KOPT-K1 (cell line): Measurements from ENCODE around the gene ITGB4.

Experiments used
- H3K27ac ChIP-seq: fragments of 200-600 bp; sonication (generic); 2 replicates; pipeline ENCODE4 v1.5.1; 2016; ENCODE audit warnings: antibody characterized with exemption, mild to moderate bottlenecking, low read depth, low read length; ENCODE audit not compliant: poor library complexity, severe bottlenecking
- H3K36me3 ChIP-seq: fragments of 200-600 bp; sonication (generic); 2 replicates; pipeline ENCODE4 v1.5.1; 2017; ENCODE audit warnings: antibody characterized with exemption, mild to moderate bottlenecking, low read length, moderate library complexity; ENCODE audit not compliant: insufficient read depth
- H3K9me3 ChIP-seq: fragments of 200-600 bp; sonication (generic); 2 replicates; pipeline ENCODE4 v1.5.1; 2017; ENCODE audit warnings: antibody characterized with exemption, low read length, mild to moderate bottlenecking; ENCODE audit not compliant: insufficient read depth, poor library complexity, severe bottlenecking

The ITGB4 gene

DNA sequence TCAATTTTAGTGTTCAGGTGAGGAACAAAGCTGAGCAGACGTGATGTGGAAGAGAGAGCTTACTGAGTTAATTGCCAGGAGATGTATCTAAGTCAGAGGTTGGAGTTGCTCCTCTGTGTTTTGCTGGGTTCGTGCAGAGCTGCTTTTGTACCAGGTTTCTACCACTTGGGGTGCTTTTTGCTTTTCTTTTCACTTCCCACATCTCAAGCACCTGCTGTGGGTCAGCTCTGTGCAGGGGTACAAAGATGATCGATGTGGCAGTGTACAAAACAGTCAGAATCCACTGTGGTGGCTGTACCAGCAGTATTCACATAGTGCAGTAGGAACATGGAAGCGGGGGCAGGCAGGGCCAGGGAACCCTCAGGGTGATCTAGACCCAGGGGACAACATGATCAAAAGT lies 78.1 kb downstream of the ITGB4 start:
- H3K9me3 ChIP-seq: no peaks in the 10 kb centered on the region
- peaks cover 94% of the 10 kb centered on the region for H3K36me3 ChIP-seq
- H3K27ac ChIP-seq: no peak overlapping the region

DNA sequence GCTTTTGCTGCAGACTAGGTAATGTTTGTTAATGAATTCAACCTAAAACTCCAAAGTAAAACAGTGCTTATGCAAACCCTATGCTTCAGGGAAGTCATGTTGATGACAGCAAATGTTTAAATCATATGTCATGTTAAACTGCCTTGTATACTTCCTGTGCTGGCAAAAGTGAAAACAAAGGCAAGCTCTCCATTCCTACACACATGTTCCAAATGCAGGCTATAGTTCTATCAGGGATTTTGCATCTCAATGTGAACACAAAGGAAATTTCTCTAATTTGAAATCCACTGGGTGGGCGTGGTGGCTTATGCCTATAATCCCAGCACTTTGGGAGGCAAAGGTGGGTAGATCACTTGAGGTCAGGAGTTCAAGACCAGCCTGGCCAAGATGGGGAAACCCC lies 82.6 kb downstream of the ITGB4 start:
- Histone ChIP-seq H3K27ac (no peak overlapping the region), H3K9me3 (no peaks in the 10 kb centered on the region), H3K36me3 (peaks cover 62% of the 10 kb centered on the region)

DNA sequence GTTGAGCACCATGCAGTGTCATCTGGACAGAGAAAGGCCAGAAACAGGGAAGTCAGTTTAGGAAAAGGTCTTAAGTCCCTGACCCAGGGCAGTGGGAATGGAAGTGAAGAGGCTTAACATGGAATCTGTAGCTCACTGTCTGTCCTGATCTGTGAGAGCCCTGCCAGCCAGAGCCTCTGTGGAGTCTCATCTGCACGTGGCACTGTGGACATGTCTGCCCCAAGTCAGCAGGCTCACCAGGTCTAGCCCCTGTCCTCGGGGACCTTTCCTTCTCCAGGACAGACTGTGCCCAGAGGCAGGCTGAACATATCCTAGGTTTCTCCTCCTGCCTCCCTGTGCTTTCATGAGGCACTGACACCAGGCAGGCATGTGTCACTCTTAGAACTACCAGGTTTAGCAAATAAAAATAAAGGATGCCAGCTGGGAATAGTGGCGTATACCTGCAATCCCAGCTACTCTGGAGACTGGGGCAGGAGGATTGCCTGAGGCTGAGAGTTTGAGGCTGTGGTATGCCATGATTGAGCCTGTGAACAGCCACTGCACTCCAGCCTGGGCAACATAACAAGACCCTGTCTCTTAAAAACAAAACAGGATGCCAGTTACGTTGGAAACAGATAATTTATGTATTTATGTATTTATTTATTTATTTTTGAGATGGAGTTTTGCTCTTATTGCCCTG lies 85.7 kb downstream of the ITGB4 start:
- Histone ChIP-seq H3K36me3 (peaks cover 64% of the 10 kb centered on the region), H3K9me3 (no peaks in the 10 kb centered on the region), H3K27ac (no peak overlapping the region)
